GM12864 (cell line): ENCODE measurements around the gene TSSC4.

Source experiments
- DNase-seq: peaks from one replicate; pipeline ENCODE4 v3.0.0-alpha.2; 2011; ENCODE audit warnings: low read depth
- H3K4me3 ChIP-seq: 2 replicates; pipeline ENCODE4 v1.5.1; 2011; ENCODE audit warnings: mild to moderate bottlenecking, low read depth, low read length, control low read depth
- CTCF ChIP-seq: IDR thresholded peaks from 2 replicates; pipeline ENCODE4 v1.5.1; 2011; ENCODE audit warnings: low read depth, mild to moderate bottlenecking, moderate library complexity, low read length, control low read depth, inconsistent platforms; ENCODE audit errors: missing control alignments

TSSC4 gene

GRCh38 chr11:2436013-2436520 lies 35.5 kb downstream of the TSSC4 start:
- no peak overlapping the region for H3K4me3 ChIP-seq
- no peak for TF ChIP-seq CTCF
- no peak for DNase-seq

GRCh38 chr11:2436521-2437031 lies 36.0 kb downstream of the TSSC4 start:
- no peak overlapping the region for H3K4me3 ChIP-seq
- no peak for TF ChIP-seq CTCF

GRCh38 chr11:2437516-2437915 lies 37.0 kb downstream of the TSSC4 start:
- no peak for DNase-seq
- no peak overlapping the region for H3K4me3 ChIP-seq
- no peak for TF ChIP-seq CTCF

More at GRCh38 chr11:2436521-2437031, 36.0 kb downstream of the TSSC4 start:
- no peak for DNase-seq

- H3K4me3 ChIP-seq = no peak overlapping the region
These were observed 39.3 kb downstream of the TSSC4 start for GRCh38 chr11:2439820-2440219.

GRCh38 chr11:2440646-2441045 lies 40.1 kb downstream of the TSSC4 start:
- DNase-seq = no peak
- no peak for TF ChIP-seq CTCF
- H3K4me3 ChIP-seq = no peak overlapping the region

More at GRCh38 chr11:2439820-2440219, 39.3 kb downstream of the TSSC4 start:
- DNase-seq = no peak
- TF ChIP-seq CTCF = no peak

GRCh38 chr11:2441171-2441570 lies 40.6 kb downstream of the TSSC4 start:
- DNase-seq = no peak
- no peak for TF ChIP-seq CTCF
- H3K4me3 ChIP-seq = no peak overlapping the region

GRCh38 chr11:2442589-2442988 lies 42.0 kb downstream of the TSSC4 start:
- H3K4me3 ChIP-seq = no peak overlapping the region
- no peak for DNase-seq
- no peak for TF ChIP-seq CTCF
